Mucosa of gallbladder (tissue), 1 donor: ENCODE results near the gene PIK3R2. TPM values are rescaled to one million over a fixed set of nuclear protein-coding genes. Genes with fewer than 3 reads are reported as not detected.
"Not testable (repeated sequence)": the region's sequence is repeated elsewhere in the genome, so short reads cannot be mapped to it uniquely, and the experiment has no call there.

ENCODE experiments used
- DNase-seq: peaks from one replicate; pipeline ENCODE4 v3.0.0-alpha.2; 2020; ENCODE audit warnings: low spot score
- total RNA-seq: library from RNA; stranded (reverse); gene quantifications from one replicate; pipeline ENCODE4 v1.2.1, GENCODE V29; 2021
- donor health status: DM: no; HTN: no; CAD: no.

The PIK3R2 gene
- total RNA-seq, 1 donor from 2014 or later = 74.2 TPM

GRCh38 chr19:18203863-18204393 lies 51.0 kb downstream of the PIK3R2 start, which contains the start of gene RAB3A:
Gene RAB3A (minus strand): TSS chr19:18204042. CDS start chr19:18202740, 1,302 bp downstream.
- peak; percentile 100 for DNase-seq

DNA sequence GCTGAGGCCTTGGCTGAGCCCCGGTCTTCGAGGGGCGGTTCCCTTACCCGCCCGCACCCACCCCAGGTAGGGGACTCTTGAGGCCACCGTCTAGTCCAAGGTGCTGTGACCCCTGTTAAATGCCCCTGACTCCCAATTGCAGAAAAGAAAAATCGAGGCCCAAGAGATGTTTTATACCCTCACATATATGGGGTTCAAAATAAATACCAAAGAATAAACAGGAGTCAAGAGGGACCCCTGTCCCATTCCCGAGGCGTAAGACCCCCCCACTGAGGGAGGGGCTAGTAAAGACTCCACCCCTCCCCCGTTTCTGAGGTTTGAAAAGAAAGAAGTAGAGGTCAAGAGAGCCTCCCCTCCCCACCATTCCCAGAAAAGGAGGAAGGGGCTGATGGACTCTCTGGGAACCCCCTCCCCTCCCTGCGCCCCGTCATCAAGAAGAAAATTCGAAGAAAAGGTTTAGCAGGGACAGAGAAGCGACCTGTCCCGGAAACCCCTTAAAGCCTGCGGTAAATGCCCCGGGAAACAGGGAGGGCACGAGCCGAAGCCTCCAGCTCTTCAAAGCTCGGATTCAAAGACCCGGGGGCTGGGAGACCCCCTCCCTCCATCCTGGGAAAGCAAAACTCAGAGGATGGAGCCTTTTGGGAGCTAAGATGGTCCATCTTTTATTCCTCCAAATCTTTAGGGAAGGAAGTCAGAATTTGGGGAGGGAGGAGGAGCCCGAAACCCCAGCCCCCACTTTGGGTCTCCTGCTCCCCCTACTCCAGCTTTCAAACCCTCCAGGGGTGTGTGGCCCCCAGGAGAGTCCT lies 51.6 kb downstream of the PIK3R2 start:
- DNase-seq = peak; percentile 64

DNA sequence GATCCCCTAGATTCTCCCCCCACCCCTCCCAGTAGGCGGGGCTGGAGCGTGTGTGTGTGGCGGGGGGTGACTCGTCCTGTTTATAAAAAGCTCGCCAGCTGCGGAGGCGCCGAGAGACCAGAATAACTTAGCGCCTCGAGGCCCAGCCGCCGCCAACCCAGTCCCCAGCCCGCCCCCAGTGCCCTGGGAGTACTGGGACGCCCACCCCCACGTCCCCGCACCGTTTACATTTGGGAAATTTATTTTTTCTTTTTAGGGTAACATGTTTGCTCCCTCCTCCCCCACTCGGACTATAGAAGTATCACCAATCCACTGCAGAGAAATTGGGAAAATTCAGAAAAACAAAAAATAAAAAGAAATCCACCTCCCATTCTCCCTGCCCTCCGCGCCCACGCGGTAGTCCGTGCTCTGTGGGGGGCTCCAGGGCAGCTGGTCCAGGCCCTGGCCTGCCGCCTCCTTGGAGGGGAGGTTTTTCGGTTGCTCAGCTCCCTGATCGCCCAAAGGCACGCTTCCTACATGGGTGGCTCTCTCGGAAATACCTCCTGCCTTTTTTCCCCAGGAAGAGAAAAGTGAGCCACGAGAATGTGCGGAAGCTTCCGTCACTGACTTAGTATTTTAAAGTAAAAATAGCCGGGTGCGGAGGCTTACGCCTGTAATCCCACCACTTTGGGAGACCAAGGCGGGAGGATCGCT lies 52.4 kb downstream of the PIK3R2 start:
- DNase-seq = peak; percentile 76

DNA sequence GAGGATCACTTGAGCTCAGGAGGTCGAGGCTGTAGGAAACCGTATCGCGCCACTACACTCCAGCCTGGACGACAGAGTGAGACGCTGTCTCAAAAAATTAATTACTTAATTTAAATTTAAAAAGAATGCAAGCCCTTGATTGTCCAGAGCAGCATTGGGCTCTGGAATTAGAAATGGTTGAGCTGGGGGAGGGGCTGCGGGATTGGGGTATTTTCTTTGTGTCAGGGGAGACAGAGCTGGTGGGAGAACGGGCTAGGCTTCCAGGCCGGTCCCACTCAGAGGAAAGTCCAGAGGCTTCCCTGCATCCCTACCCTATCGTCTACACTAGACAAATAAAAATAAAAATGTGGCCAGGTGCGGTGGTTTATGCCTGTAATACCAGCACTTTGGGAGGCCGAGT lies 53.1 kb downstream of the PIK3R2 start:
- DNase-seq = no peak

- peak; percentile 53 for DNase-seq
Observed at GRCh38 chr19:18208098-18208951, 55.4 kb downstream of the PIK3R2 start.

DNA sequence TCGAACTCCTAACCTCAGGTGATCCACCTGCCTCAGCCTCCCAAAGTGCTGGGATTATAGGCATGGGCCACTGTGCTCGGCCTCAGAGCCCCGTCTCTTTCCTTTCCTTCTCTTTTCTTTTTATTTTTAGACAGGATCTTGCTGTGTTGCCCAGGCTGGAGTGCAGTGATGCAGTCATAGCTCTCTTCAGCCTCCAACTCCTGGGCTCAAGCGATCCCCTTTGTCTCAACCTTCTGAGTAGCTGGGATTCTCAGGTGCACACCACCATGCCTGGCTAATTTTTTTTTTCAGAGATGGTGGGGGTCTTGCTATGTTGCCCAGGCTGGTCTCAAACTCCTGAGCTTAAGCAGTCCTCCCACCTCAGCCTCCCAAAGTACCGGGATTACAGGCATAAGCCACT lies 56.9 kb downstream of the PIK3R2 start:
- not testable (repeated sequence) for DNase-seq

- no peak for DNase-seq
Observed at GRCh38 chr19:18211683-18212082, 58.7 kb downstream of the PIK3R2 start.

DNA sequence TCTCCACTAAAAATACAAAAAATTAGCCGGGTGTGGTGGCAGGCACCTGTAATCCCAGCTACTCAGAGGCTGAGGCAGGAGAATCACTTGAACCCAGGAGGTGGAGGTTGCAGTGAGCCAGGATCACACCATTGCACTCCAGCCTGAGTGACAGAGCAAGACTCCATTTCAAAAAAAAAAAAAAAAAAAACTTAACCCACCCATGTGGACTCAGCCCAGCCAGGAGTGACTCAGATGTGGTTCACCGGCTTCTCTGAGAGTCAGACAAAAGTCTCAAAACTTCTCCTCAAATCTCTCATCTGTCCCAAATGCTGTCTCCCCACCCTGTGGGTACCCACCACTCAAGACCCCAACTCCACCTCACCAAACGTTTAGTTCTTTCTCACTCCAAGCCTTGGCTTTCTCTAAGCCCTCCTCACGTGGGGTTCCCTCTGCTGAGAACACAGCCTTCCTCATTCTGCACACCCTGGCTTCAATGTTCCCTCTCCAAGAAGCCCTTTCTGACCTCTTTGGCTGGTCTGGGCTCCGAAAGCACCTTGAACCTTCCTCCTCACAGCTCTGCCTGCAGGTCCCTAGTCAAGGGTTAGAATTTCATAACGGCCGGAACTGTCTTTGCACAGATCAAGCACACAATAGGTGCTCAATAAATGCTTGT lies 61.9 kb downstream of the PIK3R2 start:
- no peak for DNase-seq

DNA sequence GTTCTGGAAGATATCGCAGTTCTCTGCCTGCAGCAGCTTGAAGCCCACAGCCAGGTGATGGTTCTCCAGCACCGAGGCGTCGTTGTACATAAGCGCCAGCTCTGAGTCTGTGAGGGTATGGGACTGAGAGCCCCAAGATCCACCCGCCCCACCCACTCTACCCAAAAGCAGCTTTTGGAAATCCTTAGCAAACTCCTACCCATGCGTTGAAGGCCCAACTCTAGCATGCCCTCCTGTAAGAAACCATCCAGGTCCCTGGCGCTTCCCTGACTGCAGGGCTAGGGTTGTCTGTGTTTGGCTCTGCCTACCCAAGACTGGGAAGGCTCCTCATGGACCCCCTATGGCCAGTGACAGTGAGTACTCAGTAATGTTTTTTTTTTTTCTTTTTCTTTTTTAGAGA lies 63.8 kb downstream of the PIK3R2 start:
- DNase-seq = no peak

DNA sequence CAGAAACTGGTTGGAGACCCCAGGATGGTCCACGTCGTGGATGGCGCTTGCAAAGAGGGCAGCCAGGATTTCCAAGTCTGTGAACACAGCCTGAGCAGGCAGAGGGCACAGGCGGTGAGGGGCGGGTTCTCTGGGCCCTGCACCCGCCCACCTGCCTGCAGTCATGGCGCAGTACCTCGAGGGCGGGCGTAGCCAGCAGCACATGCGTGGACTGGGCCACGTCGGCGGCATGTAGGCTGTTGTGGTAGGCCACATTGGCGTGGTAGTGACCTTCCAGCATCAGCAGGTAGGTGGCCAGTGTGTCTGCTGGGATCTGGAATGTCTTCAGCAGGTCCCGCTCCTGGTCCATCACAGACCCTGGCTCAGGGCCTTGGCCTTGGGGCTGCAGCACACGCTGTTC lies 65.2 kb downstream of the PIK3R2 start:
- no peak for DNase-seq

DNA sequence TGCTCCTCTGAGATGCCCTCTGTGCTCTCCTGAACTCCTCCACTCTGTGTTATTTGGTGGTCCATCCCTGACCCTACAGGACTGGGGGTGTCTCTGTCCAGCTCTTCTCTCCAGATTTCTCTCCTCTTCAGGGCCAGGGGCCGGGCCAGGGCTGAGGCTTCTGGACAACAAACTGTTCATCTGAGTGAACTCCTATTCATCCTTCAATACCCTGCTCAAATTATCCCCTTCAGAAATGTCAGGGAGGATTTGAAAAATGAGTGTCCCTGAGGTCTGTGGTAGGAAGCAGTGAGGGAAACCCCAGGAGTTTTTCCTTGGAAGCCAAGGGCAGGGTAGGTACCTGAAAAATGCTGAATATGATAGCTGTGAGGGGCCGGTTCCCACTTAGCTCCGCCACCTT lies 65.6 kb downstream of the PIK3R2 start:
- no peak for DNase-seq

Other genes starting within 250 kb of the PIK3R2 start
- gene CCDC124, start 220.1 kb upstream of the PIK3R2 start, total RNA-seq = 68.3 TPM
- gene KCNN1, start 186.1 kb upstream of the PIK3R2 start, total RNA-seq = 1.6 TPM
- gene ARRDC2, start 145.0 kb upstream of the PIK3R2 start, total RNA-seq = 53.9 TPM
- gene IL12RB1, start 66.2 kb upstream of the PIK3R2 start, total RNA-seq = 3.1 TPM
- 24.5 TPM for gene MAST3, start 55.4 kb upstream of the PIK3R2 start, total RNA-seq
- 44.7 TPM for gene IFI30, start 20.6 kb downstream of the PIK3R2 start, total RNA-seq
- gene MPV17L2, start 40.1 kb downstream of the PIK3R2 start, total RNA-seq = 9.3 TPM
- 5.5 TPM for gene RAB3A, start 50.9 kb downstream of the PIK3R2 start, total RNA-seq
- gene PDE4C, start 73.3 kb downstream of the PIK3R2 start, total RNA-seq = 2.1 TPM
- gene IQCN, start 121.3 kb downstream of the PIK3R2 start, total RNA-seq = 2.9 TPM
- gene JUND, start 128.5 kb downstream of the PIK3R2 start, total RNA-seq = 303 TPM
- gene LSM4, start 169.9 kb downstream of the PIK3R2 start, total RNA-seq = 92.9 TPM
- 56.6 TPM for gene PGPEP1, start 187.4 kb downstream of the PIK3R2 start, total RNA-seq
- 76.0 TPM for gene GDF15, start 233.0 kb downstream of the PIK3R2 start, total RNA-seq
- gene LRRC25, start 244.5 kb downstream of the PIK3R2 start, total RNA-seq = 7.8 TPM